ENCODE measurements around the gene MYBPC2.

The MYBPC2 gene

DNA sequence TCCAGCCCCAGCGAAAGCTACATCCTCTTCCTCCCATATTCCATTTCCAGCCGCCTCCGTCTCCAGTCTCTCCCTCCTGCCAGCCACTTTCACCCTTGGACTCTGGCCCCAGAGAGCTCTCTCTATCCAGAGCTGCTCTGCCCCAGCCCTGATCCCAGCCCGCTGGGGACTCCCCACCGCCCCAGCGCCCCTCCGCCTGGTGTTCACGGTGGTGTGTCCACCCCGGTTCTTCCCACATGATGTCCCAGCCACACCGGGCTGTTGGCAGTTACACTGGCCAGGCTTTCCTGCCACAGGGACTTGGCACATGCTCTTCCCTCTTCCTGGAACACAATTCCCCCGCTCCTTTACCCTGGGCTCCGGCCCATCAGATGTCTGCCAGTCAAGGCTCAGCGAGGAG lies 32.3 kb downstream of the MYBPC2 start:
- TF ChIP-seq ESRRG (CRISPR knock-in tag; IDR thresholded peaks at IDR 0.05): no peak
- TF ChIP-seq BACH2 (CRISPR knock-in tag; IDR thresholded peaks at IDR 0.05; ENCODE audit: borderline replicate concordance): no peak
- TF ChIP-seq ZFP30 (CRISPR knock-in tag; IDR thresholded peaks at IDR 0.05): no peak
- TF ChIP-seq, protein P1, sequence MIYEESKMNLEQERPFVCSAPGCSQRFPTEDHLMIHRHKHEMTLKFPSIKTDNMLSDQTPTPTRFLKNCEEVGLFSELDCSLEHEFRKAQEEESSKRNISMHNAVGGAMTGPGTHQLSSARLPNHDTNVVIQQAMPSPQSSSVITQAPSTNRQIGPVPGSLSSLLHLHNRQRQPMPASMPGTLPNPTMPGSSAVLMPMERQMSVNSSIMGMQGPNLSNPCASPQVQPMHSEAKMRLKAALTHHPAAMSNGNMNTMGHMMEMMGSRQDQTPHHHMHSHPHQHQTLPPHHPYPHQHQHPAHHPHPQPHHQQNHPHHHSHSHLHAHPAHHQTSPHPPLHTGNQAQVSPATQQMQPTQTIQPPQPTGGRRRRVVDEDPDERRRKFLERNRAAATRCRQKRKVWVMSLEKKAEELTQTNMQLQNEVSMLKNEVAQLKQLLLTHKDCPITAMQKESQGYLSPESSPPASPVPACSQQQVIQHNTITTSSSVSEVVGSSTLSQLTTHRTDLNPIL (CRISPR knock-in tag; IDR thresholded peaks at IDR 0.05; ENCODE audit: low read depth): no peak
- no peak for TF ChIP-seq ARNTL (CRISPR knock-in tag; IDR thresholded peaks at IDR 0.05; ENCODE audit: borderline replicate concordance, low read depth)
- no peak for TF ChIP-seq OSR1 (CRISPR knock-in tag; IDR thresholded peaks at IDR 0.05)
- TF ChIP-seq, protein P2, sequence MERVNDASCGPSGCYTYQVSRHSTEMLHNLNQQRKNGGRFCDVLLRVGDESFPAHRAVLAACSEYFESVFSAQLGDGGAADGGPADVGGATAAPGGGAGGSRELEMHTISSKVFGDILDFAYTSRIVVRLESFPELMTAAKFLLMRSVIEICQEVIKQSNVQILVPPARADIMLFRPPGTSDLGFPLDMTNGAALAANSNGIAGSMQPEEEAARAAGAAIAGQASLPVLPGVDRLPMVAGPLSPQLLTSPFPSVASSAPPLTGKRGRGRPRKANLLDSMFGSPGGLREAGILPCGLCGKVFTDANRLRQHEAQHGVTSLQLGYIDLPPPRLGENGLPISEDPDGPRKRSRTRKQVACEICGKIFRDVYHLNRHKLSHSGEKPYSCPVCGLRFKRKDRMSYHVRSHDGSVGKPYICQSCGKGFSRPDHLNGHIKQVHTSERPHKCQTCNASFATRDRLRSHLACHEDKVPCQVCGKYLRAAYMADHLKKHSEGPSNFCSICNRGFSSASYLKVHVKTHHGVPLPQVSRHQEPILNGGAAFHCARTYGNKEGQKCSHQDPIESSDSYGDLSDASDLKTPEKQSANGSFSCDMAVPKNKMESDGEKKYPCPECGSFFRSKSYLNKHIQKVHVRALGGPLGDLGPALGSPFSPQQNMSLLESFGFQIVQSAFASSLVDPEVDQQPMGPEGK (CRISPR knock-in tag; IDR thresholded peaks at IDR 0.05; ENCODE audit: borderline replicate concordance): no peak
- no peak for TF ChIP-seq ZC3H10 (CRISPR knock-in tag; IDR thresholded peaks at IDR 0.05)
- no peak for TF ChIP-seq ISL1 (CRISPR knock-in tag; IDR thresholded peaks at IDR 0.05)
- no peak for TF ChIP-seq CSDC2 (CRISPR knock-in tag; IDR thresholded peaks at IDR 0.05)
- no peak for TF ChIP-seq GLIS3 (CRISPR knock-in tag; IDR thresholded peaks at IDR 0.05)
- ATAC-seq: no peak

DNA sequence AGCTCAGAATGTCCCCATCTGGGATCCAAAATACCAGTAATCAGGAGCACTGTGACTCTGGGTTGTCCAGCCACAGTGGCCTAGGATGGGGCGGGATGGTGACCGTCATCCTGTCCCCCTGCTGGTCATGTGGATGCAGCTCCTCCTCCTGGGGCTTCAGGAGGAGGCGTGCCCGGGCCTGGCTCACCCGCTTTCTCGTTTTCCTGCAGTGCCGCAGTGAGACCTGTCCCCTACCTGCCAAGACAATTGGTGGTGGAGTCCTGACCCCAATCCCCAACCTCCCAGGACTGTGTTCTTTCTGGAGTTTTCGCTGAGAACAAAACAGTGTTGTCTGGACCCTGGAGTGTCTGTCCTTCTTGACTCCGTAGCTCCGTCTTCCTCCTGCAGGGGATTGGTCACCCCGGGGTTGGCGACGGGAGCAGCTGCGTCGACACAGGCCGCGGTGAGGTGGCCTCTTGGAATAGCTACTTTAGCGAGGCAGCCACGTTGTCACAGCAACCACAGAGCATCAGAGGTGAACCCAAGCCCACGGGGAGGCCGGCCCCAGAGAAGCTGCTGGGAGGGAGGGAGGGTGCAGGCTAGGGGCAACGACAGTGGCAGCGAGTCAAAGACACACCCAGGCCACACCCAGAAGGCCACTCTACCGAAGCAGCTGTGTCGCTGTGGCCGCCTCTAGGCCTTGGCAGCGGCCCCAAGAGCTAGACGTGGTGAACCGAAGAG lies 33.5 kb downstream of the MYBPC2 start:
- ATAC-seq: peak; percentile 24; the same call in 1 of the 3 replicates
- TF ChIP-seq PPARA (CRISPR knock-in tag; IDR thresholded peaks at IDR 0.05; ENCODE audit: borderline replicate concordance) (no peak), ZC3H10 (CRISPR knock-in tag; IDR thresholded peaks at IDR 0.05) (no peak), OSR1 (CRISPR knock-in tag; IDR thresholded peaks at IDR 0.05) (no peak)
- TF ChIP-seq, protein P1 (CRISPR knock-in tag; IDR thresholded peaks at IDR 0.05; ENCODE audit: low read depth): no peak

GRCh38 chr19:50466706-50467039 lies 34.0 kb downstream of the MYBPC2 start:
- TF ChIP-seq ZFP30 (CRISPR knock-in tag; IDR thresholded peaks at IDR 0.05) (no peak), CSRNP3 (CRISPR knock-in tag; IDR thresholded peaks at IDR 0.05) (no peak), OSR1 (CRISPR knock-in tag; IDR thresholded peaks at IDR 0.05) (no peak), ESRRG (CRISPR knock-in tag; IDR thresholded peaks at IDR 0.05) (no peak), TOX (CRISPR knock-in tag; IDR thresholded peaks at IDR 0.05; ENCODE audit: borderline replicate concordance) (no peak), SNAI2 (CRISPR knock-in tag; IDR thresholded peaks at IDR 0.05) (no peak), ZNF565 (CRISPR knock-in tag; conservative IDR thresholded peaks at IDR 0.05; ENCODE audit: low read depth) (no peak), ZFP3 (CRISPR knock-in tag; IDR thresholded peaks at IDR 0.05) (no peak), ARNTL (CRISPR knock-in tag; IDR thresholded peaks at IDR 0.05; ENCODE audit: borderline replicate concordance, low read depth) (no peak), ZC3H10 (CRISPR knock-in tag; IDR thresholded peaks at IDR 0.05) (no peak), TSHZ2 (CRISPR knock-in tag; IDR thresholded peaks at IDR 0.05) (no peak), BACH2 (CRISPR knock-in tag; IDR thresholded peaks at IDR 0.05; ENCODE audit: borderline replicate concordance) (no peak), ISL1 (CRISPR knock-in tag; IDR thresholded peaks at IDR 0.05) (no peak), ZNF70 (CRISPR knock-in tag; IDR thresholded peaks at IDR 0.05) (no peak), ZNF8 (CRISPR knock-in tag; IDR thresholded peaks at IDR 0.05) (no peak), TCF4 (CRISPR knock-in tag; IDR thresholded peaks at IDR 0.05; ENCODE audit: borderline replicate concordance) (no peak)
- TF ChIP-seq, protein P3, sequence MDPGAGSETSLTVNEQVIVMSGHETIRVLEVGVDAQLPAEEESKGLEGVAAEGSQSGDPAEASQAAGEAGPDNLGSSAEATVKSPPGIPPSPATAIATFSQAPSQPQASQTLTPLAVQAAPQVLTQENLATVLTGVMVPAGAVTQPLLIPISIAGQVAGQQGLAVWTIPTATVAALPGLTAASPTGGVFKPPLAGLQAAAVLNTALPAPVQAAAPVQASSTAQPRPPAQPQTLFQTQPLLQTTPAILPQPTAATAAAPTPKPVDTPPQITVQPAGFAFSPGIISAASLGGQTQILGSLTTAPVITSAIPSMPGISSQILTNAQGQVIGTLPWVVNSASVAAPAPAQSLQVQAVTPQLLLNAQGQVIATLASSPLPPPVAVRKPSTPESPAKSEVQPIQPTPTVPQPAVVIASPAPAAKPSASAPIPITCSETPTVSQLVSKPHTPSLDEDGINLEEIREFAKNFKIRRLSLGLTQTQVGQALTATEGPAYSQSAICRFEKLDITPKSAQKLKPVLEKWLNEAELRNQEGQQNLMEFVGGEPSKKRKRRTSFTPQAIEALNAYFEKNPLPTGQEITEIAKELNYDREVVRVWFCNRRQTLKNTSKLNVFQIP (CRISPR knock-in tag; IDR thresholded peaks at IDR 0.05; ENCODE audit: borderline replicate concordance, low read depth): no peak
- TF ChIP-seq, protein P1 (CRISPR knock-in tag; IDR thresholded peaks at IDR 0.05; ENCODE audit: low read depth): no peak
- no peak for ATAC-seq

All from SK-N-SH treated with all-trans-retinoic acid at 6 μM for 48 hours (cell line).